ENCODE results near the gene NLRP10.

The NLRP10 gene

DNA sequence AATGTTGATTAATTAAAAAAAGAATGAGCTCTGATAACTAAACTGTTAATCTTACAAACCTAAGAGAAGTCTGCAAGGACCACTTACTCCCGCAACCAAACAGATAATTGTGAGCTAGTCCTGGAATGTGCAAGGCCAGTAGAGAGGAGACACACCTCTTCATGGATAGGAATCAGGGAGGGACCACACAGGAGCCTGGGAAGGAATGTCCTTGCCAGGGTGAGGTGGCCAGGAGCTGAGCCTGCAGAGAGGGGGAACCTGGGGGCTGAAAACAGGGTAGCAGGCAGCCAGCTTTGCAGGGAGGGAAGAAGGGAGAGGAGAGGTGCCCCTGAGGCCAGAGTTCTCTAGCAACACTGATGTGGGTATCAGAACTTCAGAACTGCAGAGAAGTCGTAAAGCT lies 9.4 kb upstream of the NLRP10 start:
- no peak for DNase-seq (ENCODE audit: low spot score)

DNA sequence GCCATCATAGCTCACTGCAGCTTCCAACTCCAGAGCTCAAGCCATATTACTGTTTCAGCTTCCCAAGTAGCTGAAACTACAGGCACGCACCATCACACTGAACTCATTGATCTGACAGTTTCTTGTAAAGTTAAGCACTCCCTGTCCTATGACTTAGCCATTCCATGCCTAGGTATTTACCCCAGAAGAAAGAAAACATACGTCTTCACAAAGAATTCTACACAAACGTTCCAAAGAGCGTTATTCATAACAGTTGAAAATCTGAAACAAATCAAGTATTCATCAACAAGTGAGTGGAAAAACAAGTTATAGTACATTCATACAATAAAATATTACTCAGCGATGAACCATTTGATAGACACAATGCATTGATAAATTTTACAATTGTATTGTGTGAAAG lies 7.8 kb upstream of the NLRP10 start:
- DNase-seq (ENCODE audit: low spot score), result no peak

DNA sequence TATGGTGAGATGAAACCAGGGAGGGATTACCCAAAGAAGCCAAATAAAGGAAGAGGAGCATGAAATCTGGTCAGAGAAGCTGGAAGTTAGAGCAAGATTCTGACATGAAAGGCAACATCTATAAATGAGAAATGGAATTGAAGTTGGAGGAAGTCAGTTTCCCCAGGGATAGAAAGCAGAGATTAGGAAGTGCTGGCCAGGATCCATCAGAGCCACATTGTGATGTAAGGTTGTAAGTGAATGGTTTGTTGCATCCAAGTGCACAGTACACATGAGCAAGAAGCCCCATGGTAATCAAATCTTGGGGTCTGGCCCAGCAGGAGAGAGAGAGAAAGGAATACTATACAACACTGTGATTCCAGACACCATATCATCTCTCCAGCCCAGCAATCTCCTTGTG lies 6.6 kb upstream of the NLRP10 start:
- DNase-seq (ENCODE audit: low spot score), result no peak

DNA sequence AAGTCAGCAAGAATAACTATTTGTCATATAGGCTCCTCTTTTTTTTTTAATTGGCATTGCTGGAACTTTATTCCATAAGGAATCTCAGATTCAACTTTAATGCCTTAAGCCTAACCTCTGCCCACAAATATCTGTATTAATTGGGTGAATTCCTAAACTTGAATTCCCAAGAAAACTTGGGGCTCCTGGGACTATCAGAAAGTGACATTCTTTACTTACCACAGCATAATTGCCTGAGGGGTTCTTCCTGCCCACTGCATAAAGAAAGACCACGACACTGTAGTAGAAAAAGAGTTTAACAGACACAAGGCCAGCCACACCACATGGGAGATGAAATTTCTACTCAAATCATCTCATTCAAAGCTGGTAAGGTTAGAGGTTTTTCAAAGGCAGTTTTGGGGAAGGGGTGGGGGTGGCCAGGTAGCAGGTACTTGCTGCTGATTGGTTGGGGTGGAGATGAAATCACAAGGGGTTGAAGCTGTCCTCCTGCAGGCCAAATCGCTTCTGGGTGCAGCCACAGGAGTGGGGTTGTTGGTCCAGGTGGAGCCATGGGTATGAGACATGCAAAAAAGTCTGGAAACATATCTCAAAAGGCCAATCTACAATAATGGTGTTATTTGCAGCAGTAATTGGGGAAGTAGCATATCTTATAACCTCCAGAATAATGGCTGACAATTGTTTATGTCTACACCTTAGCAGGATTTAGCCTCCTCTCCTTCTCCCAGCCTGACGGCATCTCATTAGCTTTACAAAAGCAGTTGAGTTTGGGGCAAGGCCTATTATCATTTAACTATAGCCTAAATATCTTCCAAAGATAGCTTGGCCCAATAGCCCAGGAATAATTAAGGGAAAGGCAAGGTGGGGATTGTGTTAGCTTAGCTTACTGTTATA lies 4.8 kb upstream of the NLRP10 start:
- DNase-seq (ENCODE audit: low spot score), result no peak

DNA sequence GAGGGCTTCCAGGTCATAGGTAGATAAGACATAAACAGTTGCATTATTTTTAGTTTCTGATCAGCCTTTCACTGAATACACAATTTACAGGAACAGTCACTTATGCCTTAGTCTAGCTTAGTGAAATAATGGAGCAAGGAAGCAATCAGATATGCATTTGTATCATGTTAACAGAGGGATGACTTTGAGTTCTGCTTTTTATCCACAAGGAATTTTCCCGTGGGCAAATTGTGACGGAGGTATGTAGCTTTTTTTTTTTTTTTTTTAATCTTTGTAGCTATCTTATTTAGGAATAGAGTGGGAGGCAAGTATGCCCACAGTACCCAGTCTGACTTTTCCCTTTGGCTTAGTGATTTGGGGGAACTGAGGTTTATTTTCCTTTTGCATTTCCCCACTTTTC lies 3.4 kb upstream of the NLRP10 start:
- DNase-seq (ENCODE audit: low spot score), result no peak

DNA sequence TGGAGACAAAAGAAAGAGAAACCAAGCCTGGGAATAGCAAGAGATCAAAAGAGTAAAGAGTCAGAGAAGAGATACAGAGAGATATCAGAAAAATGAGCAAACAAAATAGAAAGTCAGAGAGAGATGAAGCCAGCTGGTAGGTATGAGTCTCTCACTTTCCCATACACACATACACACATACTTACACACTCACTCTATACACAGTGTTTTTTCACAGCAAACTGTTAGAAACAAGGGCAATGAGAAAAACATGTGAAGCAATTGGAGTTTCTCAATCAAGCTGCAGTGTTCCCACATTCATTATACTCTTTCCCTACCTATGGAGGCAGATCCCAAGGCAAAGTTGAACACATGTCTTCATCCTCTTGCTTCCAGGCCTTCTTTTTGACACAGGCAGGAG lies 2.6 kb upstream of the NLRP10 start:
- no peak for DNase-seq (ENCODE audit: low spot score)

DNA sequence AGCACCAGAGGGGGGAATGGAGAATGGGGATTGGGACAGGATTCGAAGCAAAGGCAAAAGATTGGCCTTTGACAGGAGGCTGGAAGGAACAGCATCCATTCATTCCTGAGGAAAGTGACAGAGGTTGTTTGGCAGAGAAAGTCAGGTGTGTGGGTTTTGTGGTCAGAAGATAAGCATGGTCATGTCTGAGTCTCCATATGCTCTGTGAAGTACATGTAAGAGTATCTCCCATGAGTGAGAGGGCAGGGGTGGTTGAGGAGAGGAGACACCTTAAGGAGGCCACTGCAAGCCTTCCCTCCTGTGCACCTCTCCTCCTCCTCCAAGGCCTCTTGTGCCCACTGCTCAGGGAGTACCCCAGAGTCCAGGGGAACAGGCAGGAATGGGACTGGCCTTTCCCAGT lies 1.9 kb upstream of the NLRP10 start:
- DNase-seq (ENCODE audit: low spot score), result no peak

DNA sequence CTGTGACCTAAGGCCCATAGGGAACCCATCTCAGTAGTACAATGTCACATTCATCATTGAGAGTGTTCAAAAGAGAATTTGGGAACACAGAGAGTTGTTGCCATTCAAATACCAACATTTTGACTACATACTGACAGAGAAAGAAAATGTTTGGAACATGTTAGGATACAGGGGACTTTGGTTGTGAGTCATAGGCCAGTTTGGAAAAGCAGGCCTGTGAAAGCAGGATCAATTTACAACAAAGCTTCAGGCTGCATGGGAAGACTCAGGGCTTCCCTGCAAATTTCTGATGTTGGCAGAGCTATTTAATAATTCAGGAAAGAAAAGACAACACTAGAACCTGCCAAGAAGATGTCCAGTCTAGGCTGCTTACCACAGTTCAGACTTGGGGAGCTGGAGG lies 374 bp downstream of the NLRP10 start:
- no peak for DNase-seq (ENCODE audit: low spot score)

DNA sequence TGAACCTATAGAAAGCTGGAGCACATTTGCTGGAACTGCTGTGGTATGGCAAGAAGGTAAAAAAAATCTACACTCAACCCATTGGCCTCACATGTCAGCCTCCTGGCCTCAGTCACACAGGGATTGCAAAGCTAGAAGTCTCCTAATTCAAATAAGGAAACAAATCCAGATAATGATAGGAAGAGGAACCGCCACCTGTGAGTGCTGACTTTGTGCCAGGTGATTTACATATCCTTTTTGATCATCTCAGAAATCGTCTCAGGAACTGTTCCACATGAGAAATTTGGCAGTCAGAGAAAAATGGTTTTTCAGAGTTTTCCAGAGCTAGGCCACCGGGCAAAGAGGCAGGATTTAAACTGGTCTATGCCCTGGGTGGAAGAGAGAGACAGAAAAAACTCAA lies 986 bp downstream of the NLRP10 start:
- DNase-seq (ENCODE audit: low spot score), result no peak

DNA sequence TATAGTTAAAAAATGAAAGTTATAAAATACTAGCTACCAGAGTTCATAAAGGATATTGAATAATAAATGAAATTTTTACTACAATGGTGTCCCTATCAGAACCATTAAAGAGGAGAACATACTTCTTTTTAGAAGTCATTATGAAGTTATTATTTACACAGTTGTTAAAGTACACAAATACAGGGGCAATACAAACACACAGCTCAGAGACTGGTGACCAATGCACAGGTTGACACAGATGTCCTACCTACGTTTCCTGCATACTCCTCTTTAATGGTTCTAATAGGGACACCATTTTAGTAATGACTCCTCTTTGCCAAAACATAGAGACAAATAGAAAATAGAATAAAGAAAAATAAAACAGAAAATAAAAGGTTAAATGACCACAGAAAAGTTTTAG lies 10.1 kb downstream of the NLRP10 start:
- DNase-seq (ENCODE audit: low spot score), result no peak

DNA sequence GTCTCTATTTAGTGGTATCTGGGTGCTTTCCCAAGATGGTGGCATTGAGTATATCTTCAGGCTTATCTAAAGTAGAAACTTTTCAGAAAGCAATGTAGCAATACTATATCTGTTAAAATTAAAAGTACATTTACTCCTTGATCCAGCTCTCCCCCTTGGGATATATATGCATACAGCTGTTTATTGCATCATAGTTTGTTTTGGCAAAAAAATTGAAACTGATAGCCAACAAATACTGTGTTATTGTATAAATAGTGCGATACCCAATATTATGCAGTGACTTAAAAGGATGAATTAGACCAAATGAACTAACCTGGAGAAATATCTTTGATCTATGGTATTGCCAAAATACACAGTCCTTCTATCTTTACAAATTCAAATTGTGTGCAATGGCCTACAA lies 15.3 kb downstream of the NLRP10 start:
- no peak for DNase-seq (ENCODE audit: low spot score)

DNA sequence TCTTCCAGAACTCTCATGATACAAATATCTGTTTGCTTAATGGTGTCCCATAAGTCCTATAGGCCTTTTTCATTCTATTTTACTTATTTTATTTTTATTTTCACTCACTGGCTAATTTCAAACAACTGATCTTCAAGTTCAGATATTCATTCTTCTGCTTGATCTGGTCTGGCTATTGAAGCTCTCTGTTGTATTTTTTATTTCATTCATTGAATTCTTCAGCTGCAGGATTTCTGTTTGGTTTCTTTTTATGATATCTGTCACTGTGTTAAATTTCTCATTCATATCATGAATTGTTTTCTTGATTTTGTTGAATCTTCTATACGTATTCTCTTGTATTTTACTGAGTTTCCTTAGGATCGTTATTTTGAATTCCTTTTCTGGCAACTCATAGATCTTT lies 21.1 kb downstream of the NLRP10 start:
- DNase-seq (ENCODE audit: low spot score), result no peak

DNA sequence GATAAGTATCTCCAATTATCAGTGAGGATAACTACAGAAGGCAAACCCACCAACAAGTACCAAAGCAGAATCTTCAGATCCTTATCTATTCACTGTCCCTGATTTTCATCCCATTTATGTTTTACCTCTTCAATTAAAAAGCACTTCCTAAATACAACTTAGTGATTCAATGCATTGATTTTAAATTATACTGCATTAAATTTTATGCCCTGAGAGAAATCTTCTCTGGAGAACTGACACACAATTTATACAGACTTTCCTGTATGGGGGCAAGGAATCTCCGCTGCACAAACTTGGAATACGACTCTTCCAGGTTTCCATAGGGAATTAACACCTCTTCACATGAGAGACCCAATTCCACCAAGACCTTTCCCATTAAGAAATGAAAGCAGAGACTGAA lies 23.6 kb downstream of the NLRP10 start, which contains the start of gene OR10A3:
TSS of gene OR10A3 (minus strand) at position 101 of the 400 bp plus-strand sequence. CDS start 2,188 bp downstream, outside the sequence.
- DNase-seq (ENCODE audit: low spot score), result no peak

DNA sequence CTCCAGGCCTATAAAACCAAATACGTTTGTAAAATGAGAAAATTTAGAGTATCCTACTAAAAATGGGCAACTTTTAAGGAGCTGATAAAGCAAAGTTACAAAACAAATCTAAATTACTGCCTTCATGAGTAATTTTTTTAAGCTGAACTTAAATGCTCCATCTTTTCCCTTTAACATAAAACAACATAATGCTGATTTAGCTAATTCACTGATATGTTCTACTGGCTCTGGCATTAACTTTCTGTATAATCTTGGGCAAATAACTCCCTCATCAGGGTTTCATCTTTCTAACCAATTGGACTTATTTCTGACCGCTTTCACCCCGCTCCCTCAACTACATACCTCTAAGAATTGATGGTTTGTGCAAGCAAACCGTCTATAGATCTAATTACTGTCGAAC lies 24.1 kb downstream of the NLRP10 start:
- DNase-seq (ENCODE audit: low spot score), result no peak

DNA sequence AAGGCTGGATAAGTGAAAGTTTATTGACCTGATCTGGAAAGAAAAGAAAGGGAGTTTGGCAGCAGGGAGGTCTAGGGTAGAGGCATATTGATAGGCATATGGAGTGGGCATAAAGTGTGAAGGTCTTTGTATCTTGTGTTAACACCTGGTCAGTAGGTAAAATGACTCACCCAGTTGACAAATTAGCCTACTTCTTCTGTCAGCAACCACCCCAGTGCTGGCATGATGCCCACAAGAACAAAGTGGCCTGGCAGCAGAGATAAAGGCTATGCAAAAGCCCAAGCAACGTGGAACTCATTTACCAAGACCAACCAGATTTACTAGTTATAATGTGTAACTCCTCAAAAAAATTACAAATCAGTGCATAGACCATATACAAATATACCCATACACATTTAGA lies 28.6 kb downstream of the NLRP10 start:
- no peak for DNase-seq (ENCODE audit: low spot score)

DNA sequence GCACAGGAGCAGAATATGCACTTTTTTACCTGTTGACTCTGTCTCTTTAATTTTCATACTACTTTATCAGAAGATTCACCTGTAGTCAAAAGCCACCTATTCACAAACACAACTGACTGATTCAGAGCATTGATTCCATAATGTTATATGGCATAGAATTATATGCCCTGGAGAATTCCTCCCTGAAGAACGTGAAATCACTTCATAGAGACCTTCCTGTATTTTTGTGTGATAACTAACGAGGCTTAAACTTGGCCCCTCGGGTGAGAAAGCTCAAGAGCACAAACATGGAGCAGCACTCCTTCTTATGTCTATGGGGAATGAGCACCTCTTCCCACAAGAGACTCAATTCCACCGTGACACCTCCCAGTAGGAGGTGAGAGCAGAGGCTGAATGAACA lies 34.1 kb downstream of the NLRP10 start, which contains the start of gene OR10A6:
TSS of gene OR10A6 (minus strand) at position 101 of the 400 bp plus-strand sequence. CDS start 2,606 bp downstream, outside the sequence.
- DNase-seq (ENCODE audit: low spot score), result no peak

DNA sequence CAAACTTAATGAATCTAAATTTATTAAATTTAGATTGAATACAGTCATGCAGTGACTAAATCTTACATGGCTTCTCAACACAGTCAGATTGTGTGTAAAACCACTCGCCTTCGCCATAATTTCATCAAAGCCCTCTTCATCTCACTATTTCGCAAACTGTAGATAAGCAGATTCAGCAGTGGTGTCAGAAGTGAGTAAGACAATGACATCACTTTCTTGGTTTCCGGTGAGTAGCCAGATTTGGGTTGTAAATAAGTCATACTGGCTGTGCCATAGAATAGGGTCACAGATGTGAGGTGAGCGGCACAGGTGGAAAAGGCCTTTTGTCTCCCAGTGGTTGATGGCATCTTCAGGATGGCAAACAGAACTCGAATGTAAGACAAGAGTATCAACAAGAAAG lies 37.6 kb downstream of the NLRP10 start:
- DNase-seq (ENCODE audit: low spot score), result no peak

DNA sequence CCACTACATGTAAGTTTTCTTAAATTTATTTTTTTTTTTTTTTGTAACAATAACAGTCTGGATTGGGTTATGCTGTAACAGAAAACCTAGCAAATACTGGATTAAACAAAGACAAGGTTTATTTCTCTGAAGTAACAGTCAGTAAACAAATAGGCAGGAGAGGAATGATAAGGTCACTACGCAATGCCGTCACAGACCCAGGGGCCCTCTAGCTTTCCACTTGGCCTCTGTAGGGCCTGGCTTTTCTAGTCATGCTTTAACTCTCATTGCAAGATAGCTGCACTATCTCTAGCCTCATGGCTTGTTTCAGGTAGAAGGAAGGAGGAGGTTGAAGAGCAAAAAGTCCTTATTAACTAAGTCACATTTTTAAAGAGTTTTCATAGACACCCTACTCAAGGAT lies 40.7 kb downstream of the NLRP10 start:
- DNase-seq (ENCODE audit: low spot score), result no peak

DNA sequence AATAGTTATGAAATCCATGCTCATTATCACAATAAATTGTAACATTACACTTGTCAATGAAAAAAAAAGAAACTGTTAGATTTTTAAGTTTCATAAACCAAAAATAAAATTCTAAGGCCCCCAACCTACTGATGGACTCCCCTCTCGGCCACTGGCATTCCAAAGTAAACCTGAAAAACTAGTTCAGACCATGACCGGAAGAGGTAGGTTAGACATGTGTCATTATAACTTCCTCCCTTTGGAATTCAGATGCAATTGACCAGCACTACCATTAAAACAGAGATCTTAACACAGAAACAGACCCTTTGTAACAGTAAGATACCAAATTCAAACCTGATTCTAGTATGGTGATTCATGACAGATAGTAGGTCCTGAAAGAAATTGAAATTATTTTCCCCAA lies 47.1 kb downstream of the NLRP10 start:
- DNase-seq (ENCODE audit: low spot score), result no peak

Measured in cerebellar cortex (tissue), 1 donor.